Gastroesophageal sphincter (tissue), 4 donors: ENCODE measurements around the gene USP17L17. TPM values are rescaled to one million over a fixed set of nuclear protein-coding genes. Genes with fewer than 3 reads are reported as not detected.
"Not testable (repeated sequence)": the region's sequence is repeated elsewhere in the genome, so short reads cannot be mapped to it uniquely, and the experiment has no call there.

Experiments used
- ATAC-seq: fragments of 150-250 bp; one replicate; pipeline ENCODE4 v1.9.1; 2016; ENCODE audit warnings: mild to moderate bottlenecking, moderate library complexity
- H3K27ac ChIP-seq, 4 donors: fragments of 200-600 bp; sonication (generic) in 3 of 4; 1 replicate in 3 of 4; 2 replicates in 1 of 4; pipeline ENCODE4 v1.5.1; 2016 to 2019
- H3K27me3 ChIP-seq: fragments of 200-600 bp; sonication (generic); one replicate; pipeline ENCODE4 v1.5.1; 2019
- H3K36me3 ChIP-seq, 2 donors: fragments of 200-600 bp; sonication (generic); one replicate each; pipeline ENCODE4 v1.5.1; 2019; ENCODE audit warnings: control low read depth in 1 of 2
- H3K4me1 ChIP-seq, 3 donors: fragments of 200-600 bp; sonication (generic); 1 replicate in 2 of 3; 2 replicates in 1 of 3; pipeline ENCODE4 v1.5.1; 2016 to 2019; ENCODE audit warnings: control low read depth in 2 of 3
- H3K4me3 ChIP-seq, 2 donors: fragments of 200-600 bp; sonication (generic); one replicate each; pipeline ENCODE4 v1.5.1; 2019; ENCODE audit warnings: mild to moderate bottlenecking in 1 of 2, moderate library complexity in 1 of 2
- H3K9me3 ChIP-seq, 3 donors: fragments of 200-600 bp; sonication (generic); one replicate each; pipeline ENCODE4 v1.5.1; 2017 to 2019; ENCODE audit warnings: control low read depth in 2 of 3
- WGBS, 2 donors: methylation state at CpG; one replicate each; pipeline ENCODE4 v1.1.5; 2018; ENCODE audit warnings: low coverage in 1 of 2; 5-methylcytosine and 5-hydroxymethylcytosine counted together
- total RNA-seq, 4 donors: library from RNA; depleted of rRNA; stranded (reverse); fragments of >200 nt; gene quantifications; one replicate each; pipeline ENCODE4 v1.1.0, GENCODE V29; 2016

Gene USP17L17
- total RNA-seq: not detected

GRCh38 chr4:9243579-9243978 is at the start of gene USP17L17:
Gene USP17L17, plus strand, starts transcription at chr4:9243879. Its CDS starts 0 bp downstream, at chr4:9243879.
- H3K4me3 ChIP-seq, H3K27ac ChIP-seq, H3K27me3 ChIP-seq, H3K4me1 ChIP-seq, ATAC-seq, H3K36me3 ChIP-seq, H3K9me3 ChIP-seq: not testable (repeated sequence)
- 88% methylated on average over 8 of the region's 14 CpGs; no CpG with 5 or more reads in 1 of the 2 donors for WGBS, 2 donors

- H3K4me3 ChIP-seq, H3K27ac ChIP-seq, H3K36me3 ChIP-seq, ATAC-seq, H3K27me3 ChIP-seq, H3K9me3 ChIP-seq, H3K4me1 ChIP-seq: not testable (repeated sequence)
- WGBS, 2 donors: no CpG with 5 or more reads among the region's 13 CpGs
Observed at GRCh38 chr4:9210357-9210756, 33.3 kb upstream of the USP17L17 start, which contains the start of gene USP17L10. Gene USP17L10, plus strand, starts transcription at chr4:9210657. Its CDS starts 0 bp downstream, at chr4:9210657.

DNA sequence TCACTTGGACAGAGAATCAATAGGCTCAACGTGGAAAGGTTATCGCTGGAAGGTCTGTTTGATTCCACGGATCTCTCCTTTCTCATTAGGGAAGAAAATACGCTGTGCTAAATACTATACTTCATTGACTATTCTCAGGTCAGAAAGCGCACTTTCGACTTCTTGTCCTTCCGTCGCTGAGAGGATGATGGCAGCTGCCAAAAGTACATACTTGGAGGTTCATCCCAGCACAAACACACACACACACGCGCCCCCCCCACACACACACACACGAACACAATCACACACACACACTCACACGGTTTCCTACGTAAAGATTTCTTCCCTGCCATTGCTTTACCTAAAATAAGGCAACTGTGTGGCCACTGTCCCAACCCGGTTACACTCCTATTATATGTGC is 29.0 kb upstream of the USP17L17 start:
- not testable (repeated sequence) for H3K4me1 ChIP-seq, ATAC-seq, H3K9me3 ChIP-seq, H3K4me3 ChIP-seq, H3K36me3 ChIP-seq, H3K27ac ChIP-seq, H3K27me3 ChIP-seq
- 70 to 87% methylated on average over 6 to 9 of the region's 14 CpGs for WGBS, 2 donors

GRCh38 chr4:9215105-9215504 is 28.6 kb upstream of the USP17L17 start, which contains the start of gene USP17L11:
Gene USP17L11, plus strand, starts transcription at chr4:9215405. Its CDS starts 0 bp downstream, at chr4:9215405.
- H3K27ac ChIP-seq, H3K4me3 ChIP-seq, ATAC-seq, H3K9me3 ChIP-seq, H3K36me3 ChIP-seq, H3K27me3 ChIP-seq, H3K4me1 ChIP-seq: not testable (repeated sequence)
- no CpG with 5 or more reads among the region's 14 CpGs for WGBS, 2 donors

- H3K4me1 ChIP-seq, H3K27me3 ChIP-seq, ATAC-seq, H3K9me3 ChIP-seq, H3K27ac ChIP-seq, H3K36me3 ChIP-seq, H3K4me3 ChIP-seq: not testable (repeated sequence)
- no CpG with 5 or more reads among the region's 13 CpGs for WGBS, 2 donors
Observed at GRCh38 chr4:9219852-9220251, 23.8 kb upstream of the USP17L17 start, which contains the start of gene USP17L12. Gene USP17L12, plus strand, starts transcription at chr4:9220152. Its CDS starts 0 bp downstream, at chr4:9220152.

- WGBS, 2 donors: no CpG with 5 or more reads among the region's 14 CpGs
- not testable (repeated sequence) for H3K4me3 ChIP-seq
Observed at GRCh38 chr4:9224596-9224995, 19.1 kb upstream of the USP17L17 start, which contains the start of gene USP17L13. Gene USP17L13, plus strand, starts transcription at chr4:9224896. Its CDS starts 0 bp downstream, at chr4:9224896.

GRCh38 chr4:9230249-9230648 is 13.4 kb upstream of the USP17L17 start:
- WGBS, 2 donors: 78 to 100% methylated on average over 1 to 4 of the region's 8 CpGs
- ATAC-seq, H3K4me1 ChIP-seq, H3K27me3 ChIP-seq, H3K4me3 ChIP-seq, H3K36me3 ChIP-seq, H3K27ac ChIP-seq, H3K9me3 ChIP-seq: not testable (repeated sequence)

More at GRCh38 chr4:9224596-9224995, 19.1 kb upstream of the USP17L17 start, which contains the start of gene USP17L13:
- not testable (repeated sequence) for H3K27me3 ChIP-seq, H3K27ac ChIP-seq, H3K4me1 ChIP-seq, H3K9me3 ChIP-seq, H3K36me3 ChIP-seq, ATAC-seq

DNA sequence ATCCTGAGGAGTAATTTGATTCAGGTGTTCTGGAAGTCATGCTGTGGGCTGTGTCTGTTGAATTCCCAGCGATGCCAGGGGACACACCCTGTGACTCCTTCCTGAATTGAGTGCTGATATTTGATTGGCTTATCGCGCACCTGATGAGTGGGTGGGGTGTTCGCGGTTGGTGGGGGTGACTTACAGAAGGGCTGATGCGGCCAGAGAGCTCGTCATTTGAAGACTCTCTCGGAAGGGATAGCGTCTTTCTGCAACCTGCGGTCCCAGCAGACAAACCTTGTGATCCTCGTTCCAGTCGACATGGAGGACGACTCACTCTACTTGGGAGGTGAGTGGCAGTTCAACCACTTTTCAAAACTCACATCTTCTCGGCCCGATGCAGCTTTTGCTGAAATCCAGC is 9.6 kb upstream of the USP17L17 start, which contains the start of gene USP17L15:
USP17L15 (plus strand) TSS at position 301 of the 400 bp plus-strand sequence; CDS start at position 301, 0 bp downstream.
- H3K9me3 ChIP-seq, H3K27ac ChIP-seq, ATAC-seq, H3K27me3 ChIP-seq, H3K4me1 ChIP-seq, H3K4me3 ChIP-seq, H3K36me3 ChIP-seq: not testable (repeated sequence)
- WGBS, 2 donors: no CpG with 5 or more reads among the region's 15 CpGs

DNA sequence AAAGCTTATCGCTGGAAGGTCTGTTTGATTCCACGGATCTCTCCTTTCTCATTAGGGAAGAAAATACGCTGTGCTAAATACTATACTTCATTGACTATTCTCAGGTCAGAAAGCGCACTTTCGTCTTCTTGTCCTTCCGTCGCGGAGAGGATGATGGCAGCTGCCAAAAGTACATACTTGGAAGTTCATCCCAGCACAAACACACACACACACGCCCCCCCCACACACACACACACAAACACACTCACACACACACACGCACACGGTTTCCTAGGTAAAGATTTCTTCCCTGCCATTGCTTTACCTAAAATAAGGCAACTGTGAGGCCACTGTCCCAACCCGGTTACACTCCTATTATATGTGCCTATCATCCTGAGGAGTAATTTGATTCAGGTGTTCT is 5.2 kb upstream of the USP17L17 start:
- H3K27me3 ChIP-seq, H3K9me3 ChIP-seq, H3K27ac ChIP-seq, ATAC-seq, H3K36me3 ChIP-seq, H3K4me1 ChIP-seq, H3K4me3 ChIP-seq: not testable (repeated sequence)
- no CpG with 5 or more reads among the region's 12 CpGs for WGBS, 2 donors

GRCh38 chr4:9247953-9248680 is 4.4 kb downstream of the USP17L17 start, which contains the start of gene USP17L18:
Gene USP17L18, plus strand, starts transcription at chr4:9248630. Its CDS starts 0 bp downstream, at chr4:9248630.
- ATAC-seq, H3K36me3 ChIP-seq, H3K27ac ChIP-seq, H3K9me3 ChIP-seq, H3K4me3 ChIP-seq, H3K4me1 ChIP-seq, H3K27me3 ChIP-seq: not testable (repeated sequence)
- WGBS, 2 donors: 76 to 90% methylated on average over 4 to 14 of the region's 26 CpGs

- not testable (repeated sequence) for H3K9me3 ChIP-seq, ATAC-seq, H3K4me3 ChIP-seq, H3K27me3 ChIP-seq, H3K4me1 ChIP-seq, H3K27ac ChIP-seq, H3K36me3 ChIP-seq
- no CpG with 5 or more reads among the region's 13 CpGs for WGBS, 2 donors
Observed at GRCh38 chr4:9253078-9253477, 9.4 kb downstream of the USP17L17 start, which contains the start of gene USP17L19. Gene USP17L19, plus strand, starts transcription at chr4:9253378. Its CDS starts 0 bp downstream, at chr4:9253378.

DNA sequence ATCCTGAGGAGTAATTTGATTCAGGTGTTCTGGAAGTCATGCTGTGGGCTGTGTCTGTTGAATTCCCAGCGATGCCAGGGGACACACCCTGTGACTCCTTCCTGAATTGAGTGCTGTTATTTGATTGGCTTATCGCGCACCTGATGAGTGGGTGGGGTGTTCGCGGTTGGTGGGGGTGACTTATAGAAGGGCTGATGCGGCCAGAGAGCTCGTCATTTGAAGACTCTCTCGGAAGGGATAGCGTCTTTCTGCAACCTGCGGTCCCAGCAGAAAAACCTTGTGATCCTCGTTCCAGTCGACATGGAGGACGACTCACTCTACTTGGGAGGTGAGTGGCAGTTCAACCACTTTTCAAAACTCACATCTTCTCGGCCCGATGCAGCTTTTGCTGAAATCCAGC is 14.1 kb downstream of the USP17L17 start, which contains the start of gene USP17L20:
USP17L20 (plus strand) TSS at position 301 of the 400 bp plus-strand sequence; CDS start at position 301, 0 bp downstream.
- H3K27me3 ChIP-seq, ATAC-seq, H3K4me1 ChIP-seq, H3K36me3 ChIP-seq, H3K27ac ChIP-seq, H3K4me3 ChIP-seq, H3K9me3 ChIP-seq: not testable (repeated sequence)
- no CpG with 5 or more reads among the region's 15 CpGs for WGBS, 2 donors

DNA sequence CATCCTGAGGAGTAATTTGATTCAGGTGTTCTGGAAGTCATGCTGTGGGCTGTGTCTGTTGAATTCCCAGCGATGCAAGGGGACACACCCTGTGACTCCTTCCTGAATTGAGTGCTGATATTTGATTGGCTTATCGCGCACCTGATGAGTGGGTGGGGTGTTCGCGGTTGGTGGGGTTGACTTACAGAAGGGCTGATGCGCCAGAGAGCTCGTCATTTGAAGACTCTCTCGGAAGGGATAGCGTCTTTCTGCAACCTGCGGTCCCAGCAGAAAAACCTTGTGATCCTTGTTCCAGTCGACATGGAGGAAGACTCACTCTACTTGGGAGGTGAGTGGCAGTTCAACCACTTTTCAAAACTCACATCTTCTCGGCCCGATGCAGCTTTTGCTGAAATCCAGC is 18.9 kb downstream of the USP17L17 start, which contains the start of gene USP17L21:
USP17L21 (plus strand) TSS at position 301 of the 400 bp plus-strand sequence; CDS start at position 301, 0 bp downstream.
- H3K9me3 ChIP-seq, H3K4me3 ChIP-seq, H3K27ac ChIP-seq, ATAC-seq, H3K27me3 ChIP-seq, H3K36me3 ChIP-seq, H3K4me1 ChIP-seq: not testable (repeated sequence)
- WGBS, 2 donors: no CpG with 5 or more reads among the region's 13 CpGs
